Measurements from ENCODE around the gene RNF223. TPM values are rescaled to one million over a fixed set of nuclear protein-coding genes. Genes with fewer than 3 reads are reported as not detected.

RNF223 gene
- total RNA-seq, 4 donors from 2014 or later: not detected

DNA sequence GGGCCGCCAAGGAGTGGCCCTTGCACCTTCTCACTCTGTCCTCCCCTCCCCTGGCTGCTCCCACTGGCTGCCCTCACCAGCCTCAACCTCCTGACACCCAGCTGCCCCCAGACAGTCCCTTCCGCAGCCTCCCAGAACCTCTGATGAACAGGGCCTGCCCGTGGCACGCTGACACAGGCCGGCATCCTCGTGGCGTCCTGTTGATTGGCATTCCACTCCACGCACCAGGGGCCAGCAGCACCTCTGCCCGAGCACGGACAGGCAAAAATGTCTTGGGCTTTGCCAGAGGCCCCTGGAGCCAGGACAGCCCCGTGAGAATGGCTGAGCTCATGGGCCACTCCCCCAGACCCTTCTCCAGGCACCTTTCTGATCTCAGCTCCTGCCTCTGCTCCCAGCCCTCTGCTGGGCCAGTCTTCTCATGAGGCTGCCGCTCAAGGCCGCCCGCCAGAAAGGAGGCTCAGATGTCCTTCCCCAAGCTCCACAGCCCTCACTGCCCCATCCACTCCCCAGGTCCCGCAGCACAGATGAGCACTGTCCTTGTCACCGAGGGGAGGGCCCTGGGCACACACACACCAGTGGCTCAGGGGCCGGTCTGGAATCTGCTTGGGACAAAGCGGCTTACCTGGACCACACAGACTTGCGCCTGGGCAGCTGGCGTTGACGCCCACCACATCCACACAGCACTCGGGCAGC is 15.8 kb upstream of the RNF223 start:
- no peak for DNase-seq
- Histone ChIP-seq H3K9me3 (no peaks in the 10 kb centered on the region), H3K27ac (no peak overlapping the region), H3K27me3 (no peaks in the 10 kb centered on the region), H3K4me3 (no peak overlapping the region), H3K36me3 (no peaks in the 10 kb centered on the region), H3K4me1 (no peaks in the 10 kb centered on the region)
- intact Hi-C loops (cut with DNase I; ENCODE audit: low total_unique reads): no loop called here
- no peak for TF ChIP-seq POLR2A (IDR thresholded peaks at IDR 0.05)
- TF ChIP-seq, protein P1, sequence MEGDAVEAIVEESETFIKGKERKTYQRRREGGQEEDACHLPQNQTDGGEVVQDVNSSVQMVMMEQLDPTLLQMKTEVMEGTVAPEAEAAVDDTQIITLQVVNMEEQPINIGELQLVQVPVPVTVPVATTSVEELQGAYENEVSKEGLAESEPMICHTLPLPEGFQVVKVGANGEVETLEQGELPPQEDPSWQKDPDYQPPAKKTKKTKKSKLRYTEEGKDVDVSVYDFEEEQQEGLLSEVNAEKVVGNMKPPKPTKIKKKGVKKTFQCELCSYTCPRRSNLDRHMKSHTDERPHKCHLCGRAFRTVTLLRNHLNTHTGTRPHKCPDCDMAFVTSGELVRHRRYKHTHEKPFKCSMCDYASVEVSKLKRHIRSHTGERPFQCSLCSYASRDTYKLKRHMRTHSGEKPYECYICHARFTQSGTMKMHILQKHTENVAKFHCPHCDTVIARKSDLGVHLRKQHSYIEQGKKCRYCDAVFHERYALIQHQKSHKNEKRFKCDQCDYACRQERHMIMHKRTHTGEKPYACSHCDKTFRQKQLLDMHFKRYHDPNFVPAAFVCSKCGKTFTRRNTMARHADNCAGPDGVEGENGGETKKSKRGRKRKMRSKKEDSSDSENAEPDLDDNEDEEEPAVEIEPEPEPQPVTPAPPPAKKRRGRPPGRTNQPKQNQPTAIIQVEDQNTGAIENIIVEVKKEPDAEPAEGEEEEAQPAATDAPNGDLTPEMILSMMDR (IDR thresholded peaks at IDR 0.05): no peak

DNA sequence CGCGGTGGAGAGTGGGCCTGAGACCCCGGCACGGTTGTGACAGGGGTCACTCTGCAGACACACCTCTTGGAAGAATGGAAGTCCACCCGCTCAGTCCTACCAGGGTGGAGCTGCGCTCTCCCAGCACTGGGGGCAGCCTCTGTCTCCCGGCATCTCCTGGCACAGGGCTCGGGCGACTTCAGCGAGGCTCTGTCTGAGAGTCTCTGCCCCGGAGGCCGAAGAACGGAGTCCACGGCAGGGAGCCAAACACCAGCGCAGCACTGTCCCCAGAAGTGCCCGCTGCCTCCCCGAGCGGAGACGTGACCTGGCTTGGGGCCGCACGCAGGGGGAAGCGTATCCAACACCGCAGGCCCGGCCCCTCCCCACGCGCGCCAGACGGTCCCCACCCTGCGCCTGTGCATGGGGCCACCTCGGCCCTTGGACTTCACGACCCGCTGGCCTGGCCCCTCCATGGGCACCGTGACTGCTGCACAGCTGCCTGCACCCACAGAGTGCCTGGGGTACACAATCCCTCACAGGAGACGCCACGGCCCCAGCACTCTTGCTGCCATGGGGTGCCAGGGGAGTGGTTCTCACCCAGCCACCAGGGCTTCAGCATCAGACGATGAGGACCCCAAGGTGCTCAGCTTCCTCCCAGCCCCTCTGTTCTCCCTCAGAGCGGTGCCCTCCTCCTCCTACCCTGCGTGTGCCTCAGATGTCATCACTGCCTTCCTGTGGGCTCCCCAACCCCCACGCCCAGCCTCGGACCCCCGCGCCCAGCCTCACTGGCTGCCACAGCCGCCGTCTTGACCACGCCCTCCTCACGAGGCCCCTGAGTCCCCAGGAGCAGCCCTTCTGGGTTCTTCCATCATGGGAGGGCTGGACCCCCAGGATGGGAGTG is 14.9 kb upstream of the RNF223 start:
- TF ChIP-seq, protein P1 (IDR thresholded peaks at IDR 0.05): no peak
- TF ChIP-seq POLR2A (IDR thresholded peaks at IDR 0.05): no peak
- Histone ChIP-seq H3K4me3 (no peak overlapping the region), H3K36me3 (no peaks in the 10 kb centered on the region), H3K9me3 (no peaks in the 10 kb centered on the region), H3K27me3 (no peaks in the 10 kb centered on the region), H3K27ac (no peak overlapping the region), H3K4me1 (no peaks in the 10 kb centered on the region)
- no peak for DNase-seq
- intact Hi-C loops (cut with DNase I; ENCODE audit: low total_unique reads): no loop called here

- intact Hi-C loops (cut with DNase I; ENCODE audit: low total_unique reads): no loop called here
- Histone ChIP-seq H3K27ac (no peak overlapping the region), H3K36me3 (no peaks in the 10 kb centered on the region), H3K4me1 (no peaks in the 10 kb centered on the region), H3K27me3 (no peaks in the 10 kb centered on the region), H3K4me3 (no peak overlapping the region), H3K9me3 (no peaks in the 10 kb centered on the region)
- no peak for DNase-seq
- TF ChIP-seq, protein P1 (IDR thresholded peaks at IDR 0.05): no peak
- no peak for TF ChIP-seq POLR2A (IDR thresholded peaks at IDR 0.05)
These were observed 14.1 kb upstream of the RNF223 start for GRCh38 chr1:1088029-1088800.

- Histone ChIP-seq H3K9me3 (no peaks in the 10 kb centered on the region), H3K27ac (no peak overlapping the region), H3K36me3 (no peaks in the 10 kb centered on the region), H3K4me3 (no peak overlapping the region), H3K27me3 (no peaks in the 10 kb centered on the region), H3K4me1 (no peaks in the 10 kb centered on the region)
- no peak for TF ChIP-seq POLR2A (IDR thresholded peaks at IDR 0.05)
- TF ChIP-seq, protein P1 (IDR thresholded peaks at IDR 0.05): no peak
- intact Hi-C loops (cut with DNase I; ENCODE audit: low total_unique reads): no loop called here
- no peak for DNase-seq
These were observed 13.4 kb upstream of the RNF223 start for GRCh38 chr1:1087351-1088028.
